ENCODE results near the gene C10orf67.
"Not testable (repeated sequence)": the region's sequence is repeated elsewhere in the genome, so short reads cannot be mapped to it uniquely, and the experiment has no call there.

DNA sequence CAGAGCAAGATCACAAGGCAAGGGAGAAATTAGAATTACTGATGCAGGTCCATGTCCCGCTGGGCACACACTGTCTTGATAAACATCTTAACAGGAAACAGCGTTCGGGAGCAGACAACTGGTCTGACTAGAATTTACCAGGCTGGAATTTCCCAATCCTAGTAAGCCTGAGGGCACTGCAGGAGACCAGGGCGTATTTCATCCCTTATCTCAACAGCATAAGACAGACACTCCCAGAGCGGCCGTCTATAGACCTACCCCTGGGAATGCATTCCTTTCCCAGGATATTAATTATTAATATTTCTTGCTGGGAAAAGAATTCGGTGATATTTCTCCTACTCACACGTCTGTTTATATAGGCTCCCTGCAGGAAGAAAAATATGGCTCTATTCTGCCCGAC lies 70.4 kb downstream of the C10orf67 start:
- TF ChIP-seq POLR2A (IDR thresholded peaks at IDR 0.05; ENCODE audit: low read depth); CTCF (IDR thresholded peaks at IDR 0.05); EP300 (IDR thresholded peaks at IDR 0.05); POLR2AphosphoS5 (IDR thresholded peaks at IDR 0.05): not testable (repeated sequence)
